ENCODE results near the gene INPP5D. TPM values are rescaled to one million over a fixed set of nuclear protein-coding genes. Genes with fewer than 3 reads are reported as not detected.
"Not testable (repeated sequence)": the region's sequence is repeated elsewhere in the genome, so short reads cannot be mapped to it uniquely, and the experiment has no call there.

INPP5D gene
- total and polyA plus RNA-seq, 7 experiments from 2014 or later, result 41.0 to 232 (median 122) TPM

GRCh38 chr2:233013650-233014049 is 46.5 kb upstream of the INPP5D start:
- H3K4me1 ChIP-seq (ENCODE audit: control insufficient read depth in 2 of 2, insufficient read depth in 2 of 2, low read length in 2 of 2), result no peaks in the 10 kb centered on the region
- Mint-ChIP-seq H3K4me1 (peaks cover 0 to 3% (median 0%) of the 10 kb centered on the region in 7 donors), H3K4me3 (no peak overlapping the region), H3K36me3 (peaks cover 0 to 5% (median 3%) of the 10 kb centered on the region in 5 donors), H3K27ac (no peak overlapping the region), H3K27me3 (peaks cover 0 to 5% (median 0%) of the 10 kb centered on the region in 5 donors), H3K9me3 (peaks cover 0 to 10% (median 4%) of the 10 kb centered on the region in 11 donors)
- H3K36me3 ChIP-seq (ENCODE audit: control insufficient read depth in 2 of 3, insufficient read depth in 3 of 3, low read length in 3 of 3), result no peaks in the 10 kb centered on the region
- DNase-seq, result no peak
- no peak overlapping the region for H3K27ac ChIP-seq (ENCODE audit: low read depth, low read length)
- no peak for ATAC-seq
- POLR2A ChIA-PET, result no interaction called here
- no peak overlapping the region for H3K4me3 ChIP-seq (ENCODE audit: low read length)
- intact Hi-C loops (cut with micrococcal nuclease), result no loop called here
- H3K27me3 ChIP-seq (ENCODE audit: control insufficient read depth in 2 of 2, insufficient read depth in 2 of 2, low read length in 2 of 2), result no peaks in the 10 kb centered on the region
- CTCF ChIA-PET, result no interaction called here
- no peaks in the 10 kb centered on the region for H3K9me3 ChIP-seq (ENCODE audit: control insufficient read depth in 2 of 3, low read length in 3 of 3)

- Mint-ChIP-seq H3K36me3 (peaks cover 0 to 5% (median 3%) of the 10 kb centered on the region in 5 donors), H3K9me3 (peaks cover 0 to 10% (median 4%) of the 10 kb centered on the region in 11 donors), H3K27me3 (peaks cover 0 to 5% (median 0%) of the 10 kb centered on the region in 5 donors), H3K27ac (no peak overlapping the region), H3K4me1 (peaks cover 0 to 3% (median 0%) of the 10 kb centered on the region in 7 donors), H3K4me3 (no peak overlapping the region)
- intact Hi-C loops (cut with micrococcal nuclease), result no loop called here
- Histone ChIP-seq H3K27me3 (ENCODE audit: control insufficient read depth in 2 of 2, insufficient read depth in 2 of 2, low read length in 2 of 2) (no peaks in the 10 kb centered on the region), H3K4me3 (ENCODE audit: low read length) (no peak overlapping the region), H3K9me3 (ENCODE audit: control insufficient read depth in 2 of 3, low read length in 3 of 3) (no peaks in the 10 kb centered on the region), H3K4me1 (ENCODE audit: control insufficient read depth in 2 of 2, insufficient read depth in 2 of 2, low read length in 2 of 2) (no peaks in the 10 kb centered on the region), H3K27ac (ENCODE audit: low read depth, low read length) (no peak overlapping the region), H3K36me3 (ENCODE audit: control insufficient read depth in 2 of 3, insufficient read depth in 3 of 3, low read length in 3 of 3) (no peaks in the 10 kb centered on the region)
- POLR2A ChIA-PET, result no interaction called here
- ATAC-seq (no peak), DNase-seq (no peak)
- CTCF ChIA-PET, result no interaction called here
These were observed 45.0 kb upstream of the INPP5D start for GRCh38 chr2:233015019-233015645.

GRCh38 chr2:233017947-233018346 is 42.2 kb upstream of the INPP5D start:
- DNase-seq (no peak), ATAC-seq (no peak)
- Mint-ChIP-seq H3K36me3 (peaks cover 0 to 5% (median 3%) of the 10 kb centered on the region in 5 donors), H3K27me3 (peaks cover 0 to 2% (median 0%) of the 10 kb centered on the region in 5 donors), H3K9me3 (peaks cover 0 to 10% (median 4%) of the 10 kb centered on the region in 11 donors), H3K4me3 (no peak overlapping the region), H3K4me1 (no peaks in the 10 kb centered on the region), H3K27ac (no peak overlapping the region)
- Histone ChIP-seq H3K27me3 (ENCODE audit: control insufficient read depth in 2 of 2, insufficient read depth in 2 of 2, low read length in 2 of 2) (no peaks in the 10 kb centered on the region), H3K36me3 (ENCODE audit: control insufficient read depth in 2 of 3, insufficient read depth in 3 of 3, low read length in 3 of 3) (no peaks in the 10 kb centered on the region), H3K4me1 (ENCODE audit: control insufficient read depth in 2 of 2, insufficient read depth in 2 of 2, low read length in 2 of 2) (no peaks in the 10 kb centered on the region), H3K4me3 (ENCODE audit: low read length) (no peak overlapping the region), H3K9me3 (ENCODE audit: control insufficient read depth in 2 of 3, low read length in 3 of 3) (no peaks in the 10 kb centered on the region), H3K27ac (ENCODE audit: low read depth, low read length) (no peak overlapping the region)
- CTCF ChIA-PET, result no interaction called here
- POLR2A ChIA-PET, result no interaction called here
- intact Hi-C loops (cut with micrococcal nuclease), result no loop called here

GRCh38 chr2:233019610-233020009 is 40.5 kb upstream of the INPP5D start:
- H3K27me3 ChIP-seq (ENCODE audit: control insufficient read depth in 2 of 2, insufficient read depth in 2 of 2, low read length in 2 of 2); H3K36me3 Mint-ChIP-seq; H3K9me3 ChIP-seq (ENCODE audit: control insufficient read depth in 2 of 3, low read length in 3 of 3); ATAC-seq; H3K36me3 ChIP-seq (ENCODE audit: control insufficient read depth in 2 of 3, insufficient read depth in 3 of 3, low read length in 3 of 3); H3K27me3 Mint-ChIP-seq; CTCF ChIA-PET; POLR2A ChIA-PET; H3K4me3 Mint-ChIP-seq; H3K27ac Mint-ChIP-seq; H3K4me1 ChIP-seq (ENCODE audit: control insufficient read depth in 2 of 2, insufficient read depth in 2 of 2, low read length in 2 of 2); H3K27ac ChIP-seq (ENCODE audit: low read depth, low read length); DNase-seq; H3K4me1 Mint-ChIP-seq; intact Hi-C loops (cut with micrococcal nuclease); H3K4me3 ChIP-seq (ENCODE audit: low read length): not testable (repeated sequence)
- H3K9me3 Mint-ChIP-seq, result peaks cover 0 to 10% (median 4%) of the 10 kb centered on the region in 11 donors

GRCh38 chr2:233020454-233020853 is 39.7 kb upstream of the INPP5D start:
- H3K9me3 ChIP-seq (ENCODE audit: control insufficient read depth in 2 of 3, low read length in 3 of 3), result no peaks in the 10 kb centered on the region
- Mint-ChIP-seq H3K4me3 (no peak overlapping the region), H3K27me3 (peaks cover 0 to 2% (median 0%) of the 10 kb centered on the region in 5 donors), H3K27ac (no peak overlapping the region), H3K9me3 (peaks cover 0 to 10% (median 3%) of the 10 kb centered on the region in 11 donors), H3K36me3 (peaks cover 0 to 5% (median under 1%) of the 10 kb centered on the region in 5 donors), H3K4me1 (no peaks in the 10 kb centered on the region)
- no peaks in the 10 kb centered on the region for H3K4me1 ChIP-seq (ENCODE audit: control insufficient read depth in 2 of 2, insufficient read depth in 2 of 2, low read length in 2 of 2)
- H3K27me3 ChIP-seq (ENCODE audit: control insufficient read depth in 2 of 2, insufficient read depth in 2 of 2, low read length in 2 of 2), result no peaks in the 10 kb centered on the region
- H3K27ac ChIP-seq (ENCODE audit: low read depth, low read length), result no peak overlapping the region
- no peak for DNase-seq
- CTCF ChIA-PET, result no interaction called here
- POLR2A ChIA-PET, result no interaction called here
- no peak overlapping the region for H3K4me3 ChIP-seq (ENCODE audit: low read length)
- intact Hi-C loops (cut with micrococcal nuclease), result no loop called here
- H3K36me3 ChIP-seq (ENCODE audit: control insufficient read depth in 2 of 3, insufficient read depth in 3 of 3, low read length in 3 of 3), result no peaks in the 10 kb centered on the region
- no peak for ATAC-seq

- Mint-ChIP-seq H3K36me3 (peaks cover 0 to 5% (median 0%) of the 10 kb centered on the region in 5 donors), H3K27ac (no peak overlapping the region), H3K9me3 (peaks cover 0 to 10% (median 2%) of the 10 kb centered on the region in 11 donors), H3K4me3 (no peak overlapping the region), H3K4me1 (no peaks in the 10 kb centered on the region), H3K27me3 (peaks cover 0 to 2% (median 0%) of the 10 kb centered on the region in 5 donors)
- H3K27ac ChIP-seq (ENCODE audit: low read depth, low read length), result no peak overlapping the region
- intact Hi-C loops (cut with micrococcal nuclease), result no loop called here
- DNase-seq (no peak), ATAC-seq (no peak)
- no peaks in the 10 kb centered on the region for H3K27me3 ChIP-seq (ENCODE audit: control insufficient read depth in 2 of 2, insufficient read depth in 2 of 2, low read length in 2 of 2)
- ChIA-PET POLR2A (no interaction called here), CTCF (no interaction called here)
- no peaks in the 10 kb centered on the region for H3K36me3 ChIP-seq (ENCODE audit: control insufficient read depth in 2 of 3, insufficient read depth in 3 of 3, low read length in 3 of 3)
- no peak overlapping the region for H3K4me3 ChIP-seq (ENCODE audit: low read length)
- no peaks in the 10 kb centered on the region for H3K9me3 ChIP-seq (ENCODE audit: control insufficient read depth in 2 of 3, low read length in 3 of 3)
- no peaks in the 10 kb centered on the region for H3K4me1 ChIP-seq (ENCODE audit: control insufficient read depth in 2 of 2, insufficient read depth in 2 of 2, low read length in 2 of 2)
These were observed 38.4 kb upstream of the INPP5D start for GRCh38 chr2:233021771-233022170.

- ChIA-PET POLR2A (no interaction called here), CTCF (no interaction called here)
- H3K27me3 ChIP-seq (ENCODE audit: control insufficient read depth in 2 of 2, insufficient read depth in 2 of 2, low read length in 2 of 2), result no peaks in the 10 kb centered on the region
- H3K27ac ChIP-seq (ENCODE audit: low read depth, low read length), result no peak overlapping the region
- no peaks in the 10 kb centered on the region for H3K36me3 ChIP-seq (ENCODE audit: control insufficient read depth in 2 of 3, insufficient read depth in 3 of 3, low read length in 3 of 3)
- peaks cover 0 to 7% (median under 1%) of the 10 kb centered on the region in 11 donors for H3K9me3 Mint-ChIP-seq
- no peaks in the 10 kb centered on the region for H3K4me1 ChIP-seq (ENCODE audit: control insufficient read depth in 2 of 2, insufficient read depth in 2 of 2, low read length in 2 of 2)
- intact Hi-C loops (cut with micrococcal nuclease), result no loop called here
- ATAC-seq (no peak), DNase-seq (no peak)
- H3K4me1 Mint-ChIP-seq, result no peaks in the 10 kb centered on the region
- no peaks in the 10 kb centered on the region for H3K9me3 ChIP-seq (ENCODE audit: control insufficient read depth in 2 of 3, low read length in 3 of 3)
- peaks cover 0 to under 1% (median 0%) of the 10 kb centered on the region in 5 donors for H3K36me3 Mint-ChIP-seq
- no peaks in the 10 kb centered on the region for H3K27me3 Mint-ChIP-seq
- no peak overlapping the region for H3K4me3 Mint-ChIP-seq
- no peak overlapping the region for H3K4me3 ChIP-seq (ENCODE audit: low read length)
- no peak overlapping the region for H3K27ac Mint-ChIP-seq
These were observed 37.6 kb upstream of the INPP5D start for GRCh38 chr2:233022561-233022960.

All from naive thymus-derived CD4-positive, alpha-beta T cell (primary cell).